ENCODE measurements around the gene PCBP3.

DNA sequence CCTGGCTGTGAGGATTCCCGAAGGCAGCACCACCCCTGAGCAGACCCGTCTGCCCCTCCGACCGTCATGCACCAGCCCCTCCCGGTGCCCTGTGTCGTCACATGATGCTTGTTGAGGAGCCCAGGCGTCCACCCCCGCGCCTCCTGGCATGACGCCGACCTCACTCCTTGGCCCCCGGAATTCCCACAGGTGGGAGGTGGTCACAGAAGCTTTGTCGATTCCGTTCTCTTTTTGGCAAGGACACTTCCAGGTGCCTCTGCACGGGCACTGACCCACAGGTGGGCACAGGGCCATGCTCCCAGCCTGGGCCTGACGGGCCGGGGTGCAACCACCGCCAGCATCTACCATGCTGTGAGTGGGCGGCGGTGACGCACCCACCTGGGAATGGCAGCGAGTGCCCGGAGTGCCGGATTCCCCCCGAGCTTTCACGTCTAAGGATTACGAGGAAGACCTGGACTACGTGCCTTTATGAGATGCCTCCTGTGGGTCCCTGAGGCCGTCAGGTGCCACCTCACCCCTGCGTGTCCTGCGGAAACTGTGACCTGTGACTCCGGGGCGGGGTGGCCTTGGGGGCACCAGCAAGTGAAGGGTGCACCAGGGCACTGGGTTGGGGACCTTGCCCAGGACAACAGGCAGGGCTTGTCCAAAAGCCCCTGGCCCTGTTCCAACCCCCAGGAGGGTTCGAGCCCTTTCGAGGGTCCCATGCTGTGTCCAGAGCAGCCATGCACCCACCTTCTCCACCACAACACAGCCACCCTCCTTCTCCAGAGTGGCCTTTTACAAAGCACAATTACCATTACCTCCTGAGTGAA lies 306.6 kb downstream of the PCBP3 start:
- no peak for TF ChIP-seq CTCF (IDR thresholded peaks at IDR 0.05; ENCODE audit: insufficient read depth, low read length)
- no peak for TF ChIP-seq REST (IDR thresholded peaks at IDR 0.05; ENCODE audit: insufficient replicate concordance, low read depth)
- TF ChIP-seq POLR2AphosphoS5 (IDR thresholded peaks at IDR 0.05; ENCODE audit: low read depth), result no peak
- no peak for TF ChIP-seq GABPA (IDR thresholded peaks at IDR 0.05; ENCODE audit: low read depth)
- no peak for TF ChIP-seq SPI1 (IDR thresholded peaks at IDR 0.05; ENCODE audit: borderline replicate concordance, low read depth)
